Measurements from ENCODE around the gene IGFBP4. TPM values are rescaled to one million over a fixed set of nuclear protein-coding genes. Genes with fewer than 3 reads are reported as not detected.

The IGFBP4 gene
- total and polyA plus RNA-seq, 2 of the 4 experiments (the other 2 are of a cell fraction): 308 to 1,187 TPM

DNA sequence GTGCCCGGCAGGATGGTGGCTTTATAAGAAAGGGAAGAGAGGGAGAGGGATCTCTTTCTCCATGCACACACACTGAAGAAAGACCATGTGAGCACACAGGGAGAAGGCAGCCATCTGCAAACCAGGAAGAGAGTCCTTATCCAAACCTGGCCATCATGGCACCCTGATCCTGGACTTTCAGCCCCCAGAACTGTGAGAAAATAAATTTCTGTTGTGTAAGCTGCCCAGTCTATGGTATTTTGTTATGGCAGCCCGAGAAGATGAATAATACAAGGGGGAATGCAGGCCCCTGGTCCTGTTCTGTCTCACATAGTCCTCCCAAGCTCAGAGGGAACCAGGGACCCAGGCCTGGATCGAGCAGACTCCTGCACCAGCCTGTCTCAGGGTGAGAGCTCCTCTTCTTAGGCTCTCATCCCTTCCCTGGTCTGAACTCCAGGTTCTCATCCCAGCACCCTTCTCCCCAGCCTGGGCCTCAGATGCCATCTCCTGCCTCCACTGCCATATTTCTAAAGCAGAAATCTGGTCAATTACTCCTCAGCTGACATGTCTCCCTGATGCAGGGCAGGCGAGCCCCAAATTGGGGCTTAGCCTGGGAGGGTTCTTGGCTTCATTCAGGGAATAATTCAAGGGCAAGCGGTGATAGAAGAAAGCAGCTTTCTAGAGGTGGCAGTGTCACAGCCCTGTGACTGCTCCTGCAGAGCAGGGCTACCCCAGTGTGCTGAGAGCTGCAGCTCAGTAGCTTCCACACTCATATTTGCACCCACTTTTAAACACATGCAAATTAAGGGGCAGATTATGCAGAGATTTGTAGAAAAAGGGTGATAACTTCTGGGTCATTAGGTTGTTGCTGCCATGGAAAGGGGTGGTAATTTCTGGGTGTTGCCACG lies 28.8 kb downstream of the IGFBP4 start:
- Histone ChIP-seq H3K4me1 (ENCODE audit: control insufficient read depth, insufficient read depth, low read length) (peaks cover 25% of the 10 kb centered on the region), H2BK5ac (ENCODE audit: low read depth, low read length, poor library complexity, severe bottlenecking) (peak overlapping the region; percentile 97), H3K23ac (ENCODE audit: low read depth, low read length) (peak overlapping the region; percentile 96), H4K20me1 (ENCODE audit: insufficient read depth, low read length) (no peaks in the 10 kb centered on the region), H2BK20ac (ENCODE audit: low read depth, low read length) (peak overlapping the region; percentile 92), H2AK9ac (replicated peaks; ENCODE audit: low read depth, low read length, poor library complexity) (peak overlapping the region; percentile 86), H4K5ac (ENCODE audit: low read depth, low read length) (peak overlapping the region; percentile 67), H3K27ac (ENCODE audit: insufficient read depth, low read length) (peak overlapping the region; percentile 95), H2BK120ac (ENCODE audit: low read depth, low read length) (peak overlapping the region; percentile 91), H4K8ac (ENCODE audit: low read depth in 2 of 2, low read length in 2 of 2) (peak overlapping the region; percentile 82 to 96; a peak in 3 of 4 replicates), H3K18ac (ENCODE audit: low read depth, low read length) (peak overlapping the region; percentile 87), H3K36me3 (ENCODE audit: control insufficient read depth, insufficient read depth, low read length) (no peaks in the 10 kb centered on the region), H2AK5ac (ENCODE audit: low read depth, low read length) (peak overlapping the region; percentile 96), H3K9me1 (ENCODE audit: insufficient read depth, low read length) (peaks cover 20% of the 10 kb centered on the region), H2BK15ac (ENCODE audit: low read depth, low read length) (peak overlapping the region; percentile 87), H3K9ac (ENCODE audit: low read depth, low read length) (peak overlapping the region; percentile 56), H4K91ac (ENCODE audit: insufficient read depth, low read depth, low read length) (peak overlapping the region; percentile 97), H3K56ac (ENCODE audit: extremely low read depth, insufficient read depth, low read length) (peak overlapping the region; percentile 69), H3K9me3 (ENCODE audit: control insufficient read depth, insufficient read depth, low read length) (no peaks in the 10 kb centered on the region), H3K14ac (replicated peaks; ENCODE audit: low read depth, low read length) (peak overlapping the region; percentile 90), H3K4ac (ENCODE audit: low read depth, low read length) (peak overlapping the region; percentile 95), H2AFZ (replicated peaks; ENCODE audit: low read length, poor library complexity) (peak overlapping the region; percentile 72), H3K4me2 (ENCODE audit: low read depth, low read length) (no peak overlapping the region), H3K79me1 (ENCODE audit: low read depth in 1 of 2, low read length in 2 of 2) (peaks cover 0 to 19% of the 10 kb centered on the region in 2 experiments; a peak in 2 of 4 replicates), H3K27me3 (ENCODE audit: control insufficient read depth, insufficient read depth, low read length) (no peaks in the 10 kb centered on the region), H3K4me3 (ENCODE audit: insufficient read depth, low read depth, low read length) (no peak overlapping the region)
- intact Hi-C loops (cut with micrococcal nuclease): no loop called here
- TF ChIP-seq, protein P1, sequence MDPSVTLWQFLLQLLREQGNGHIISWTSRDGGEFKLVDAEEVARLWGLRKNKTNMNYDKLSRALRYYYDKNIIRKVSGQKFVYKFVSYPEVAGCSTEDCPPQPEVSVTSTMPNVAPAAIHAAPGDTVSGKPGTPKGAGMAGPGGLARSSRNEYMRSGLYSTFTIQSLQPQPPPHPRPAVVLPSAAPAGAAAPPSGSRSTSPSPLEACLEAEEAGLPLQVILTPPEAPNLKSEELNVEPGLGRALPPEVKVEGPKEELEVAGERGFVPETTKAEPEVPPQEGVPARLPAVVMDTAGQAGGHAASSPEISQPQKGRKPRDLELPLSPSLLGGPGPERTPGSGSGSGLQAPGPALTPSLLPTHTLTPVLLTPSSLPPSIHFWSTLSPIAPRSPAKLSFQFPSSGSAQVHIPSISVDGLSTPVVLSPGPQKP (IDR thresholded peaks at IDR 0.05; ENCODE audit: borderline replicate concordance, low read depth, low read length): no peak
- TF ChIP-seq SMC3 (IDR thresholded peaks at IDR 0.05; ENCODE audit: low read depth, low read length): no peak
- TF ChIP-seq, protein P2, sequence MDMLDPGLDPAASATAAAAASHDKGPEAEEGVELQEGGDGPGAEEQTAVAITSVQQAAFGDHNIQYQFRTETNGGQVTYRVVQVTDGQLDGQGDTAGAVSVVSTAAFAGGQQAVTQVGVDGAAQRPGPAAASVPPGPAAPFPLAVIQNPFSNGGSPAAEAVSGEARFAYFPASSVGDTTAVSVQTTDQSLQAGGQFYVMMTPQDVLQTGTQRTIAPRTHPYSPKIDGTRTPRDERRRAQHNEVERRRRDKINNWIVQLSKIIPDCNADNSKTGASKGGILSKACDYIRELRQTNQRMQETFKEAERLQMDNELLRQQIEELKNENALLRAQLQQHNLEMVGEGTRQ (IDR thresholded peaks at IDR 0.05; ENCODE audit: low read depth, low read length): no peak
- TF ChIP-seq CHD1 (IDR thresholded peaks at IDR 0.05; ENCODE audit: low read depth, low read length): no peak
- TF ChIP-seq CEBPB (IDR thresholded peaks at IDR 0.05; ENCODE audit: low read depth, low read length): peak; percentile 31; the same call in 1 of the 2 replicates
- TF ChIP-seq FOS (IDR thresholded peaks at IDR 0.05; ENCODE audit: low read depth, low read length): no peak
- TF ChIP-seq RAD21 (IDR thresholded peaks at IDR 0.05; ENCODE audit: low read length): no peak
- TF ChIP-seq BHLHE40 (IDR thresholded peaks at IDR 0.05; ENCODE audit: low read depth, low read length): no peak
- no peak for TF ChIP-seq NFE2L2 (IDR thresholded peaks at IDR 0.05; ENCODE audit: low read depth, low read length)
- peak; percentile 32; the same call in 1 of the 2 replicates for TF ChIP-seq POLR2A (IDR thresholded peaks at IDR 0.05; ENCODE audit: low read depth, low read length)
- no peak for TF ChIP-seq CTCF (conservative IDR thresholded peaks at IDR 0.05; ENCODE audit: low read depth, low read length)
- dilution Hi-C loops (cut with HindIII; ENCODE audit: low sequenced_read_pairs, unreplicated experiment): no loop called here
- BruUV-seq (replicated peaks): no TSS peak
- DNase-seq: peak; percentile 58
- ChIA-PET CTCF (interaction anchor here (0.9 to 1.4 kb wide), 2 partner anchors 22 to 88 kb away, joined by 3 to 4 read pairs; no protein-coding TSS in a partner anchor), POLR2A (ENCODE audit: unreplicated experiment) (interaction anchor here (0.7 kb wide), 1 partner anchor 9 kb away, joined by 3 read pairs; no protein-coding TSS in a partner anchor)
- peak; percentile 20 for ATAC-seq (ENCODE audit: low read depth)
- in situ Hi-C loops (cut with MboI; ENCODE audit: low sequenced_read_pairs): no loop called here
- WGBS, 2 experiments (ENCODE audit: extremely low coverage in 2 of 2, insufficient read length in 1 of 2): no CpG with 5 or more reads among the region's 6 CpGs
